ENCODE results near the gene HTT. TPM values are rescaled to one million over a fixed set of nuclear protein-coding genes. Genes with fewer than 3 reads are reported as not detected.

The HTT gene
- total and polyA plus RNA-seq, 2 of the 8 experiments (the other 6 are each of a cell fraction or from before 2014, with no cell fraction given), result 24.0 to 71.0 TPM

DNA sequence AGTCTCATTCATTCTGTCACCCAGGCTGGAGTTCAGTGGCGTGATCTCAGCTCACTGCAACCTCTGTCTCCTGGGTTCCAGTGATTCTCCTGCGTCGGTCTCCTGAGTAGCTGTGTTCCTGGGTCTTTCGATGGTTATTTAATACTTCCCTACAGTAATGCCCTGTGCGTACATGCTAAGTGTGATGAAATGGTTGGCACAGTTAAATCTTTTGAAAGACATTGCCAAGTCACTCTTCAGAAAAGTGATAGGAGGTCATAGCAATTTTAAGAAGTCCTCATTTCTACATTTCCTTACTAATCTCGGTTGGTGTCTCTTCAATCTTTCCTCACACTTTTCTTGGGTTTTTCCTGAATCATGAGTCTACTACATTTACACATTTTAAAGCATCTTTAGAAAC, 14.5 kb upstream of the HTT start:
- H3K23ac ChIP-seq (ENCODE audit: insufficient read length), result no peak overlapping the region
- CTCF ChIA-PET (ENCODE audit: partially characterized antibody), result interaction anchor here (1.0 to 3.3 kb wide), 4 partner anchors 10 to 37 kb away, joined by 3 to 12 read pairs (median 4); no protein-coding TSS in a partner anchor
- no peak overlapping the region for H4K91ac ChIP-seq (replicated peaks; ENCODE audit: insufficient read length, low read length)
- H2AFZ ChIP-seq (ENCODE audit: low read length), result no peak overlapping the region
- H2BK12ac ChIP-seq (ENCODE audit: low read depth, low read length), result no peak overlapping the region
- H3K36me3 ChIP-seq (ENCODE audit: control insufficient read depth in 2 of 4, insufficient read depth in 4 of 4, low read length in 3 of 4), result no peaks in the 10 kb centered on the region
- H4K8ac ChIP-seq (ENCODE audit: extremely low read depth, insufficient read depth, low read length), result no peak overlapping the region
- H3K18ac ChIP-seq (ENCODE audit: extremely low read depth, low read length), result no peak overlapping the region
- no peak overlapping the region for H2BK120ac ChIP-seq (replicated peaks; ENCODE audit: low read depth, low read length)
- no peak for DNase-seq (ENCODE audit: low read depth in 1 of 2, low spot score in 2 of 2)
- no peaks in the 10 kb centered on the region for H3K4me1 ChIP-seq (replicated peaks in 1 of 4; ENCODE audit: control insufficient read depth in 3 of 4, insufficient read depth in 4 of 4, low read length in 3 of 4)
- H3K9me3 ChIP-seq (ENCODE audit: insufficient read depth in 2 of 2, low read depth in 1 of 2, low read length in 1 of 2), result peaks cover 15 to 16% of the 10 kb centered on the region in 2 experiments; a peak in 3 of 4 replicates
- POLR2A ChIA-PET (ENCODE audit: partially characterized antibody), result no interaction called here
- H2AK5ac ChIP-seq (ENCODE audit: low read depth, low read length), result no peak overlapping the region
- no peak overlapping the region for H3K9ac ChIP-seq (replicated peaks in 1 of 4; ENCODE audit: extremely low read depth in 1 of 4, low read depth in 3 of 4, low read length in 3 of 4)
- no peaks in the 10 kb centered on the region for H3K79me2 ChIP-seq (ENCODE audit: control insufficient read depth in 1 of 2, insufficient read depth in 2 of 2, low read length in 2 of 2)
- H3K27ac ChIP-seq (ENCODE audit: low read depth, low read length), result no peak overlapping the region
- no peak overlapping the region for H3K4me2 ChIP-seq (ENCODE audit: insufficient read depth in 1 of 2, low read depth in 2 of 2, low read length in 2 of 2)
- no peak for FAIRE-seq
- H3K79me1 ChIP-seq (ENCODE audit: low read depth, low read length), result no peaks in the 10 kb centered on the region
- no peak overlapping the region for H3K4ac ChIP-seq (replicated peaks; ENCODE audit: insufficient read length, low read depth, low read length)
- no peaks in the 10 kb centered on the region for H3K27me3 ChIP-seq (replicated peaks in 1 of 4; ENCODE audit: control insufficient read depth in 3 of 4, extremely low read depth in 1 of 4, insufficient read depth in 3 of 4, low read length in 3 of 4)
- 96% methylated on average over 6 of the region's 6 CpGs; no CpG with 5 or more reads in 1 of the 2 experiments for WGBS, 2 experiments (ENCODE audit: extremely low coverage in 1 of 2, insufficient coverage in 1 of 2, insufficient read length in 1 of 2, insufficient replicate concordance in 2 of 2, low coverage in 1 of 2, low lambda C conversion rate in 2 of 2, missing lambda C conversion rate in 1 of 2)
- H3K56ac ChIP-seq (replicated peaks; ENCODE audit: insufficient read length, low read depth, low read length), result no peak overlapping the region
- no peak overlapping the region for H4K5ac ChIP-seq (ENCODE audit: insufficient read length, low read depth, low read length)
- no peak overlapping the region for H2BK5ac ChIP-seq (ENCODE audit: low read depth, low read length)
- TF ChIP-seq CTBP2 (IDR thresholded peaks at IDR 0.05; ENCODE audit: borderline replicate concordance, insufficient read depth, insufficient read length, low read length), result no peak
- no peak for TF ChIP-seq NANOG (IDR thresholded peaks at IDR 0.05; ENCODE audit: insufficient read depth, low read depth, low read length, poor library complexity, severe bottlenecking)
- TF ChIP-seq CBX8 (IDR thresholded peaks at IDR 0.05; ENCODE audit: borderline replicate concordance, low read depth, low read length), result no peak
- TF ChIP-seq JUN (IDR thresholded peaks at IDR 0.05; ENCODE audit: low read depth, low read length), result no peak
- TF ChIP-seq MAFK (IDR thresholded peaks at IDR 0.05; ENCODE audit: low read depth, low read length), result no peak
- TF ChIP-seq TCF12 (IDR thresholded peaks at IDR 0.05; ENCODE audit: low read depth, low read length), result no peak
- TF ChIP-seq, protein P1, sequence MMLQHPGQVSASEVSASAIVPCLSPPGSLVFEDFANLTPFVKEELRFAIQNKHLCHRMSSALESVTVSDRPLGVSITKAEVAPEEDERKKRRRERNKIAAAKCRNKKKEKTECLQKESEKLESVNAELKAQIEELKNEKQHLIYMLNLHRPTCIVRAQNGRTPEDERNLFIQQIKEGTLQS (IDR thresholded peaks at IDR 0.05; ENCODE audit: insufficient read depth, low read depth, low read length), result no peak
- H2BK20ac ChIP-seq (ENCODE audit: low read length), result no peak overlapping the region
- no peaks in the 10 kb centered on the region for H3K23me2 ChIP-seq (ENCODE audit: low read depth, low read length)
- no peak overlapping the region for H3K4me3 ChIP-seq (ENCODE audit: extremely low read depth in 1 of 4, insufficient read depth in 2 of 4, low read depth in 3 of 4, low read length in 4 of 4)
- no peak overlapping the region for H2BK15ac ChIP-seq (ENCODE audit: low read length)
- H3K14ac ChIP-seq (ENCODE audit: insufficient read length), result no peak overlapping the region
- H4K20me1 ChIP-seq (replicated peaks in 1 of 2; ENCODE audit: control insufficient read depth in 1 of 2, insufficient read depth in 2 of 2, low read length in 2 of 2), result no peaks in the 10 kb centered on the region
